Body of pancreas (tissue), 4 donors: Measurements from ENCODE around the gene BANF2. TPM values are rescaled to one million over a fixed set of nuclear protein-coding genes. Genes with fewer than 3 reads are reported as not detected.
A peak's percentile ranks its signal among the peaks of the same experiment; 100 is the strongest.

Source experiments
- ATAC-seq: fragments of 150-250 bp; one replicate; pipeline ENCODE4 v1.9.1; 2016
- DNase-seq, 4 donors: peaks; one replicate each; pipeline ENCODE4 v3.0.0-alpha.2; 2019
- H3K27ac ChIP-seq, 4 donors: fragments of 200-600 bp; sonication (generic); 1 replicate in 3 of 4; 2 replicates in 1 of 4; pipeline versions ENCODE4 v1.5.1 to v1.6.1; 2016 to 2019; ENCODE audit warnings: mild to moderate bottlenecking in 1 of 4, mixed read lengths in 1 of 4, moderate library complexity in 1 of 4
- H3K27me3 ChIP-seq, 2 donors: fragments of 200-600 bp; sonication (generic); one replicate each; pipeline ENCODE4 v1.6.0; 2016; ENCODE audit warnings: mild to moderate bottlenecking in 1 of 2
- H3K36me3 ChIP-seq, 2 donors: fragments of 200-600 bp; sonication (generic); replicated peaks in 1 of 2; 2 replicates each; pipeline ENCODE4 v1.5.1; 2016; ENCODE audit warnings: low read depth in 2 of 2; ENCODE audit not compliant: insufficient read depth in 1 of 2
- H3K4me1 ChIP-seq: fragments of 200-600 bp; sonication (generic); one replicate; pipeline ENCODE4 v1.6.0; 2016
- H3K4me3 ChIP-seq, 2 donors: fragments of 200-600 bp; sonication (generic); 1 replicate in 1 of 2; 2 replicates in 1 of 2; pipeline ENCODE4 v1.5.1; 2016 to 2019
- H3K9me3 ChIP-seq, 3 donors: fragments of 200-600 bp; sonication (generic); 1 replicate in 2 of 3; 2 replicates in 1 of 3; pipeline ENCODE4 v1.5.1; 2016
- CTCF ChIP-seq, 7 experiments: fragments of 450-650 bp in 4 of 7; fragments of 200-600 bp in 3 of 7; sonication (generic) in 3 of 7; IDR thresholded peaks; one replicate each; pipeline ENCODE4 v1.5.1; 2016 to 2019; ENCODE audit warnings: antibody characterized with exemption in 7 of 7
- POLR2A ChIP-seq, 3 donors: fragments of 450-650 bp; IDR thresholded peaks; one replicate each; pipeline ENCODE4 v1.6.1; 2016; ENCODE audit warnings: antibody characterized with exemption in 3 of 3, mild to moderate bottlenecking in 2 of 3
- WGBS, 2 donors: methylation state at CpG; one replicate each; pipeline ENCODE4 v1.1.5; 2017; 5-methylcytosine and 5-hydroxymethylcytosine counted together
- intact Hi-C: fragments of 100-400 bp; cut with DNase I; formaldehyde crosslinking; loops from one replicate; pipeline ENCODE4 v1.15.1; 2023
- total RNA-seq, 2 donors: library from RNA; depleted of rRNA; stranded (reverse); fragments of >200 nt; gene quantifications; one replicate each; pipeline ENCODE4 v1.1.0, GENCODE V29; 2016

Gene BANF2
- total RNA-seq, 2 donors from 2014 or later = 4.0 TPM; not detected in 1

DNA sequence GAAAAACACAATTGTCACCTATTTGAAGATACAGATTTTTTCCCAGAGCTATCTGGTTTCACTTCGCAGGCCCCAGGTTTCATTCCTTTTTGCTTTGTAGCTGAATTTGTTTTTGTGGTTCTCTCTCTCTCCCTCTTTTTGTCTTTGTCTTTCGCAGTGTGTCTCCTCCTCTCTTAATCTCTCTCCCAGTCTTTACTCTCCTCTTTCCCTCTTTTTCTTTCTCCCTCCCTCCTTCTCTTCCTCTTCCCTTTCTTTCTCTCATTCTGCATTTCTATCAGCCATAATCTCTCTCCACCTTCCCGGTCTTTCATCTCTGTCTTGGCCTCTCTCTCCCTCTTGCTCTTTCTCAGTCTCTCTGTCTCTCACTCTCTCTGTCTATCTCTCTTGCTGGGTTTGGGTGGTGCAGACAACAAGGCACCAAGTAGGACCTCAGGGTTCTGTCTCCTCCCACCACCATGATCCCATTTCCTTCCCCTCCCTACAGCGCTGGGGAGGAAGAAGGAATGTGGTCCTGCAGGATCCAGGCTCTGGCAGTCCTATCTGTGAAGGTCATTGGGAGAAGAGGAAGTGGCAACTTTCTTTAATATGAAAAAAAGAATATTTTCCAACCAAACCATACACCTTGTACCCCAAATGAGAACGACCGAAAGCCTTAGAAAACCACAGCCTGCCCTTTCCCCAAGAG is 63.2 kb downstream of the BANF2 start:
- 57 to 60% methylated on average over 6 of the region's 6 CpGs for WGBS, 2 donors
- Histone ChIP-seq H3K4me1 (peaks cover 24% of the 10 kb centered on the region), H3K4me3 (no peak overlapping the region), H3K9me3 (no peaks in the 10 kb centered on the region), H3K27me3 (no peaks in the 10 kb centered on the region), H3K27ac (peak overlapping the region; percentile 65 to 75 (median 72)), H3K36me3 (no peaks in the 10 kb centered on the region)
- intact Hi-C loops = no loop called here
- DNase-seq = peak; percentile 32 to 58 (median 46)
- TF ChIP-seq CTCF (IDR thresholded peaks at IDR 0.05) (no peak), POLR2A (IDR thresholded peaks at IDR 0.05) (no peak)
- peak; percentile 87 for ATAC-seq

DNA sequence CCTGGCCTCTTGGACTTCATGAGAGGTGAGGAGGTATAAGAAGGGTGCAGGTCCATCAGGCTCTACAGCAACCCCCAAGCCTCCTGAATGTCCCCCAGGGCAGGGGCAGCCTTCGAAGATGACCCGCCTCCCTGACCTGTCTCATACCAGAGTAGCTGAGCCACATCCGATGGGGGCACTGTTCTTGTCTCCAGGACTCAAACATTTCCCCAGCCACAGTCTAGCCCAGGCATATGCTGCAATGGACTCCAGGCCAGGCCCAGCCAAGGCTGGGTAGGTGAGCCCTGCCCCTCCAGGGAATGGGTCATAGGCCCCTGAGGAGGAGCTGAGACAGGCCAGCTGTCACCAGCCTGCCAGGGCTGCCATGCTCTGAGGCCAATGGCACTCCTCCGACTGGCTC is 65.3 kb downstream of the BANF2 start:
- intact Hi-C loops = no loop called here
- no peak for DNase-seq
- Histone ChIP-seq H3K36me3 (no peaks in the 10 kb centered on the region), H3K27ac (no peak overlapping the region), H3K4me1 (peaks cover 24% of the 10 kb centered on the region), H3K4me3 (no peak overlapping the region), H3K9me3 (no peaks in the 10 kb centered on the region), H3K27me3 (no peaks in the 10 kb centered on the region)
- TF ChIP-seq POLR2A (IDR thresholded peaks at IDR 0.05) (no peak), CTCF (IDR thresholded peaks at IDR 0.05) (no peak)
- WGBS, 2 donors = 90 to 98% methylated on average over 2 to 4 of the region's 4 CpGs
- no peak for ATAC-seq

DNA sequence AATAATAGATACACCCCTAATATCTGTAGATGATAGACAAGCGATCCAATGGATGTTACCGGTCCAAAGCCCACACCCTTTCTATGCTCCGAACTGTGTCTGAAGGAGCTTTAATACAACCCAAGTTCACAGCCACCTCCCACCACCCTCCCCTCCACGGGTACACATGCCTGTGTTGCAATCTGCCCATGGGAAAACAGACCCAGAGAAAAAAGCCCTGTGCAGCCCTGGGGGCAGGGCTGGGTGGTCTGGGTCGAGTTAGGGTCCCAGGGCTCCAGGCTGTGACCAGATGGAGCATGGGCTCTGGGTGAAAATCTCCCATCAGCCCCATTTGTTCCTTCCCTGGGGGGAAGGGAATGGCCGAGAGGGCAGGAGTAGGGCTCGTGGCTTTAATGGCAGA is 65.8 kb downstream of the BANF2 start:
- no peak for DNase-seq
- 82 to 84% methylated on average over 7 of the region's 7 CpGs for WGBS, 2 donors
- H3K4me3 ChIP-seq = no peak overlapping the region
- no peak overlapping the region for H3K27ac ChIP-seq
- H3K9me3 ChIP-seq = no peaks in the 10 kb centered on the region
- peaks cover 24% of the 10 kb centered on the region for H3K4me1 ChIP-seq
- H3K27me3 ChIP-seq = no peaks in the 10 kb centered on the region
- TF ChIP-seq POLR2A (IDR thresholded peaks at IDR 0.05) = no peak
- no peak for TF ChIP-seq CTCF (IDR thresholded peaks at IDR 0.05)
- H3K36me3 ChIP-seq = no peaks in the 10 kb centered on the region
- intact Hi-C loops = no loop called here
- no peak for ATAC-seq

DNA sequence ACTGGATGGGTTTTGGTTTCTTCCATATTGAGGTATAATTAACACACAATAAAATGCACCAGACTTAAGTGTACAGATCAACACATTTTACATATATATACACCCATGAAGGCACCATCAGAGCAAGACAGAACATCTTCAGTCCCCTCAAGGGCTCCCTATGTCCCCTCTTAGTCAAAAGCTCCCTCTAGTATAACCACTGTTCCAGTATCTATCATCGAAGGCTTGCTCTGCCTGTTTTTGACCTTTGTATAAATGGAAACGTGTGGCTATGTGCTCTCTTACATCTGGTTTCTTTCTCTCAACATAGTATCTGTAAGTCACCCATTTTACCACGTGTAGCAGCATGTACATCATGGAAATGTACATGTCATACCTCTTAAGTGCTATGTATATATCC is 66.5 kb downstream of the BANF2 start:
- H3K4me1 ChIP-seq = peaks cover 24% of the 10 kb centered on the region
- WGBS, 2 donors = 70 to 80% methylated on average over 3 of the region's 3 CpGs
- H3K36me3 ChIP-seq = no peaks in the 10 kb centered on the region
- H3K9me3 ChIP-seq = no peaks in the 10 kb centered on the region
- no peak overlapping the region for H3K27ac ChIP-seq
- TF ChIP-seq POLR2A (IDR thresholded peaks at IDR 0.05) (no peak), CTCF (IDR thresholded peaks at IDR 0.05) (no peak)
- DNase-seq (no peak), ATAC-seq (no peak)
- H3K27me3 ChIP-seq = no peaks in the 10 kb centered on the region
- H3K4me3 ChIP-seq = no peak overlapping the region
- intact Hi-C loops = no loop called here

DNA sequence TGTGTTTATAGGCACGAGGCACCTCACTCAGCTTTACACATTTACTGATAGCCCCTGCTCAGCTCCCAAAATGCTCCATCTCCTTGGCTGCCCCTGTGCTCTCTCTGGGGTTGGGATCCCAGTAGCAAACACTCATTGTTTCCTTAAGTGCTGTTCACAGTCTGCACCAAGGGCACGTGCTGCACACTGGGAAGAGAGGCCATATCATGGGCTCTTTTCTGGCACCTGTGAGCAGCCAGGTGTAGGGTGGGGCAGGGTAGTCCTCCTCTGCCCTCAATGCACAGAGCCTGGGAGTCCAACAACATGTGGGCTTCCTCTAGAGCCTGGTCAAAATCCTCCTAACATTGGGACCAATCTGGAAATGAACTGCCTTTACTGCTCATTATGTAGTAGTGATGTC is 67.9 kb downstream of the BANF2 start:
- ATAC-seq (no peak), DNase-seq (no peak)
- H3K9me3 ChIP-seq = no peaks in the 10 kb centered on the region
- H3K27ac ChIP-seq = no peak overlapping the region
- no peak overlapping the region for H3K4me3 ChIP-seq
- 73 to 83% methylated on average over 1 to 2 of the region's 2 CpGs for WGBS, 2 donors
- H3K27me3 ChIP-seq = no peaks in the 10 kb centered on the region
- H3K36me3 ChIP-seq = no peaks in the 10 kb centered on the region
- TF ChIP-seq CTCF (IDR thresholded peaks at IDR 0.05) (no peak), POLR2A (IDR thresholded peaks at IDR 0.05) (no peak)
- intact Hi-C loops = no loop called here
- peaks cover 18% of the 10 kb centered on the region for H3K4me1 ChIP-seq
